ENCODE measurements around the gene PDE10A.

DNA sequence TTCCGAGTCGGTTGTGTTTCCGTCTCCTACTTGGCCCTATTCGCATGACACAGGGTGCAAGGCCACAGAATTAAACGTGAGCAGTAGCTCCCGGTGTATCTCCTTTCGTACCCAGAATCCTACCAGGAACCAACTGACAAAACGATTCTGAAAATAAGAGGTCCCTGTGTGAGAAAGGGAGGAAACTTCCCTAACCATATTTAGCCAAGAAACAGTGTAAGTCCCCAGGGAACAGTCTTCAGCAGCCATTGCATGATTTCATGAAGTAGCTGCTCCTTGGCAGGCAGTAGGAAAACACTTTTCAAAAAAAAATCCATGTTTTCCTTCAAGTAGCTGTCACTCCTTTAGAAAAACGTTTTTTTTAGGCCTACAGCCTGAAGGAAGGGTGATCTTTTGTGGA is 46.9 kb downstream of the PDE10A start:
- TF ChIP-seq PPARA (CRISPR knock-in tag; IDR thresholded peaks at IDR 0.05; ENCODE audit: borderline replicate concordance) (no peak), OSR1 (CRISPR knock-in tag; IDR thresholded peaks at IDR 0.05) (no peak), CSDC2 (CRISPR knock-in tag; IDR thresholded peaks at IDR 0.05) (no peak), ARNTL (CRISPR knock-in tag; IDR thresholded peaks at IDR 0.05; ENCODE audit: borderline replicate concordance, low read depth) (no peak), ZNF70 (CRISPR knock-in tag; IDR thresholded peaks at IDR 0.05) (no peak), BACH2 (CRISPR knock-in tag; IDR thresholded peaks at IDR 0.05; ENCODE audit: borderline replicate concordance) (no peak), ZNF8 (CRISPR knock-in tag; IDR thresholded peaks at IDR 0.05) (no peak), ZFP30 (CRISPR knock-in tag; IDR thresholded peaks at IDR 0.05) (no peak), ZNF565 (CRISPR knock-in tag; conservative IDR thresholded peaks at IDR 0.05; ENCODE audit: low read depth) (no peak), RARB (CRISPR knock-in tag; IDR thresholded peaks at IDR 0.05) (no peak)
- TF ChIP-seq, protein P1, sequence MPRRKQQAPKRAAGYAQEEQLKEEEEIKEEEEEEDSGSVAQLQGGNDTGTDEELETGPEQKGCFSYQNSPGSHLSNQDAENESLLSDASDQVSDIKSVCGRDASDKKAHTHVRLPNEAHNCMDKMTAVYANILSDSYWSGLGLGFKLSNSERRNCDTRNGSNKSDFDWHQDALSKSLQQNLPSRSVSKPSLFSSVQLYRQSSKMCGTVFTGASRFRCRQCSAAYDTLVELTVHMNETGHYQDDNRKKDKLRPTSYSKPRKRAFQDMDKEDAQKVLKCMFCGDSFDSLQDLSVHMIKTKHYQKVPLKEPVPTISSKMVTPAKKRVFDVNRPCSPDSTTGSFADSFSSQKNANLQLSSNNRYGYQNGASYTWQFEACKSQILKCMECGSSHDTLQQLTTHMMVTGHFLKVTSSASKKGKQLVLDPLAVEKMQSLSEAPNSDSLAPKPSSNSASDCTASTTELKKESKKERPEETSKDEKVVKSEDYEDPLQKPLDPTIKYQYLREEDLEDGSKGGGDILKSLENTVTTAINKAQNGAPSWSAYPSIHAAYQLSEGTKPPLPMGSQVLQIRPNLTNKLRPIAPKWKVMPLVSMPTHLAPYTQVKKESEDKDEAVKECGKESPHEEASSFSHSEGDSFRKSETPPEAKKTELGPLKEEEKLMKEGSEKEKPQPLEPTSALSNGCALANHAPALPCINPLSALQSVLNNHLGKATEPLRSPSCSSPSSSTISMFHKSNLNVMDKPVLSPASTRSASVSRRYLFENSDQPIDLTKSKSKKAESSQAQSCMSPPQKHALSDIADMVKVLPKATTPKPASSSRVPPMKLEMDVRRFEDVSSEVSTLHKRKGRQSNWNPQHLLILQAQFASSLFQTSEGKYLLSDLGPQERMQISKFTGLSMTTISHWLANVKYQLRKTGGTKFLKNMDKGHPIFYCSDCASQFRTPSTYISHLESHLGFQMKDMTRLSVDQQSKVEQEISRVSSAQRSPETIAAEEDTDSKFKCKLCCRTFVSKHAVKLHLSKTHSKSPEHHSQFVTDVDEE (CRISPR knock-in tag; IDR thresholded peaks at IDR 0.05), result no peak
- TF ChIP-seq, protein P2, sequence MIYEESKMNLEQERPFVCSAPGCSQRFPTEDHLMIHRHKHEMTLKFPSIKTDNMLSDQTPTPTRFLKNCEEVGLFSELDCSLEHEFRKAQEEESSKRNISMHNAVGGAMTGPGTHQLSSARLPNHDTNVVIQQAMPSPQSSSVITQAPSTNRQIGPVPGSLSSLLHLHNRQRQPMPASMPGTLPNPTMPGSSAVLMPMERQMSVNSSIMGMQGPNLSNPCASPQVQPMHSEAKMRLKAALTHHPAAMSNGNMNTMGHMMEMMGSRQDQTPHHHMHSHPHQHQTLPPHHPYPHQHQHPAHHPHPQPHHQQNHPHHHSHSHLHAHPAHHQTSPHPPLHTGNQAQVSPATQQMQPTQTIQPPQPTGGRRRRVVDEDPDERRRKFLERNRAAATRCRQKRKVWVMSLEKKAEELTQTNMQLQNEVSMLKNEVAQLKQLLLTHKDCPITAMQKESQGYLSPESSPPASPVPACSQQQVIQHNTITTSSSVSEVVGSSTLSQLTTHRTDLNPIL (CRISPR knock-in tag; IDR thresholded peaks at IDR 0.05; ENCODE audit: low read depth), result no peak
- TF ChIP-seq, protein P3, sequence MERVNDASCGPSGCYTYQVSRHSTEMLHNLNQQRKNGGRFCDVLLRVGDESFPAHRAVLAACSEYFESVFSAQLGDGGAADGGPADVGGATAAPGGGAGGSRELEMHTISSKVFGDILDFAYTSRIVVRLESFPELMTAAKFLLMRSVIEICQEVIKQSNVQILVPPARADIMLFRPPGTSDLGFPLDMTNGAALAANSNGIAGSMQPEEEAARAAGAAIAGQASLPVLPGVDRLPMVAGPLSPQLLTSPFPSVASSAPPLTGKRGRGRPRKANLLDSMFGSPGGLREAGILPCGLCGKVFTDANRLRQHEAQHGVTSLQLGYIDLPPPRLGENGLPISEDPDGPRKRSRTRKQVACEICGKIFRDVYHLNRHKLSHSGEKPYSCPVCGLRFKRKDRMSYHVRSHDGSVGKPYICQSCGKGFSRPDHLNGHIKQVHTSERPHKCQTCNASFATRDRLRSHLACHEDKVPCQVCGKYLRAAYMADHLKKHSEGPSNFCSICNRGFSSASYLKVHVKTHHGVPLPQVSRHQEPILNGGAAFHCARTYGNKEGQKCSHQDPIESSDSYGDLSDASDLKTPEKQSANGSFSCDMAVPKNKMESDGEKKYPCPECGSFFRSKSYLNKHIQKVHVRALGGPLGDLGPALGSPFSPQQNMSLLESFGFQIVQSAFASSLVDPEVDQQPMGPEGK (CRISPR knock-in tag; IDR thresholded peaks at IDR 0.05; ENCODE audit: borderline replicate concordance), result no peak

All from SK-N-SH treated with all-trans-retinoic acid at 6 μM for 48 hours (cell line).